Cardiac muscle cell (in vitro differentiated cells and primary cell): ENCODE results near the gene MSH3. TPM values are rescaled to one million over a fixed set of nuclear protein-coding genes. Genes with fewer than 3 reads are reported as not detected.

Experiments used
- DNase-seq, 2 donors: peaks; one replicate each; pipeline versions ENCODE4 v3.0.0 to v3.0.0-alpha.2; 2010 to 2017; ENCODE audit warnings: low read depth in 1 of 2, low spot score in 1 of 2
- H3K27ac ChIP-seq: fragments of 200-600 bp; sonication (generic); 2 replicates; pipeline ENCODE4 v1.5.1; 2016
- H3K27me3 ChIP-seq: fragments of 200-600 bp; sonication (generic); 2 replicates; pipeline ENCODE4 v1.6.0; 2016; ENCODE audit warnings: control low read depth
- H3K36me3 ChIP-seq: fragments of 200-600 bp; sonication (generic); 2 replicates; pipeline ENCODE4 v1.5.1; 2016; ENCODE audit warnings: control low read depth
- H3K4me1 ChIP-seq: fragments of 200-600 bp; sonication (generic); 2 replicates; pipeline ENCODE4 v1.8.1; 2017; ENCODE audit warnings: low read depth, mild to moderate bottlenecking, mixed run types
- H3K4me3 ChIP-seq: fragments of 200-600 bp; sonication (generic); 2 replicates; pipeline ENCODE4 v1.5.1; 2016; ENCODE audit warnings: mild to moderate bottlenecking
- H3K9me3 ChIP-seq: fragments of 200-600 bp; sonication (generic); 2 replicates; pipeline ENCODE4 v1.5.1; 2017; ENCODE audit warnings: low read depth, mild to moderate bottlenecking, control low read depth
- CTCF ChIP-seq: IDR thresholded peaks from 2 replicates; pipeline ENCODE4 v1.5.1; 2012; ENCODE audit warnings: low read depth, mild to moderate bottlenecking, low read length
- polyA plus RNA-seq: library from polyadenylated mRNA; unstranded; fragments of >200 nt; fragmentation: Nextera tagmentation; extraction: Ambion mirVana; gene quantifications from 2 replicates; pipeline ENCODE4 v1.2.1, GENCODE V29; 2016
- total RNA-seq: library from RNA; depleted of rRNA; stranded (reverse); fragments of >200 nt; gene quantifications from 2 replicates; pipeline ENCODE4 v1.2.3, GENCODE V29; 2016

Gene MSH3
- total and polyA plus RNA-seq, 2 experiments from 2014 or later: 11.3 to 11.4 TPM

GRCh38 chr5:80760680-80761079 is 106.2 kb downstream of the MSH3 start:
- DNase-seq: no peak
- TF ChIP-seq CTCF: no peak
- H3K36me3 ChIP-seq: no peaks in the 10 kb centered on the region
- H3K27ac ChIP-seq: no peak overlapping the region
- no peak overlapping the region for H3K4me3 ChIP-seq
- no peaks in the 10 kb centered on the region for H3K4me1 ChIP-seq
- H3K27me3 ChIP-seq: no peaks in the 10 kb centered on the region
- H3K9me3 ChIP-seq: no peaks in the 10 kb centered on the region

GRCh38 chr5:80761176-80761575 is 106.7 kb downstream of the MSH3 start:
- no peak for DNase-seq
- TF ChIP-seq CTCF: no peak
- Histone ChIP-seq H3K9me3 (no peaks in the 10 kb centered on the region), H3K4me1 (no peaks in the 10 kb centered on the region), H3K36me3 (no peaks in the 10 kb centered on the region), H3K27ac (no peak overlapping the region), H3K27me3 (no peaks in the 10 kb centered on the region), H3K4me3 (no peak overlapping the region)

GRCh38 chr5:80761966-80762365 is 107.5 kb downstream of the MSH3 start:
- Histone ChIP-seq H3K27ac (no peak overlapping the region), H3K4me1 (no peaks in the 10 kb centered on the region), H3K9me3 (no peaks in the 10 kb centered on the region), H3K36me3 (no peaks in the 10 kb centered on the region), H3K27me3 (no peaks in the 10 kb centered on the region), H3K4me3 (no peak overlapping the region)
- DNase-seq: no peak
- TF ChIP-seq CTCF: no peak

GRCh38 chr5:80762573-80762972 is 108.1 kb downstream of the MSH3 start:
- TF ChIP-seq CTCF: no peak

GRCh38 chr5:80763211-80763610 is 108.8 kb downstream of the MSH3 start:
- no peak for TF ChIP-seq CTCF
- Histone ChIP-seq H3K36me3 (no peaks in the 10 kb centered on the region), H3K4me1 (no peaks in the 10 kb centered on the region), H3K27me3 (no peaks in the 10 kb centered on the region), H3K27ac (no peak overlapping the region), H3K9me3 (no peaks in the 10 kb centered on the region), H3K4me3 (no peak overlapping the region)
- DNase-seq: peak in 1 of 2 donors; percentile 20

More at GRCh38 chr5:80762573-80762972, 108.1 kb downstream of the MSH3 start:
- no peaks in the 10 kb centered on the region for H3K4me1 ChIP-seq
- no peaks in the 10 kb centered on the region for H3K9me3 ChIP-seq
- H3K27me3 ChIP-seq: no peaks in the 10 kb centered on the region
- no peak for DNase-seq
- no peak overlapping the region for H3K4me3 ChIP-seq
- H3K27ac ChIP-seq: no peak overlapping the region
- no peaks in the 10 kb centered on the region for H3K36me3 ChIP-seq
